Cardiac muscle cell (in vitro differentiated cells and primary cell): ENCODE measurements around the gene INKA2. TPM values are rescaled to one million over a fixed set of nuclear protein-coding genes. Genes with fewer than 3 reads are reported as not detected.
A peak's percentile ranks its signal among the peaks of the same experiment; 100 is the strongest.

Source experiments
- DNase-seq, 2 donors: peaks; one replicate each; pipeline versions ENCODE4 v3.0.0 to v3.0.0-alpha.2; 2010 to 2017; ENCODE audit warnings: low read depth in 1 of 2, low spot score in 1 of 2
- H3K27ac ChIP-seq: fragments of 200-600 bp; sonication (generic); 2 replicates; pipeline ENCODE4 v1.5.1; 2016
- H3K27me3 ChIP-seq: fragments of 200-600 bp; sonication (generic); 2 replicates; pipeline ENCODE4 v1.6.0; 2016; ENCODE audit warnings: control low read depth
- H3K36me3 ChIP-seq: fragments of 200-600 bp; sonication (generic); 2 replicates; pipeline ENCODE4 v1.5.1; 2016; ENCODE audit warnings: control low read depth
- H3K4me1 ChIP-seq: fragments of 200-600 bp; sonication (generic); 2 replicates; pipeline ENCODE4 v1.8.1; 2017; ENCODE audit warnings: low read depth, mild to moderate bottlenecking, mixed run types
- H3K4me3 ChIP-seq: fragments of 200-600 bp; sonication (generic); 2 replicates; pipeline ENCODE4 v1.5.1; 2016; ENCODE audit warnings: mild to moderate bottlenecking
- H3K9me3 ChIP-seq: fragments of 200-600 bp; sonication (generic); 2 replicates; pipeline ENCODE4 v1.5.1; 2017; ENCODE audit warnings: low read depth, mild to moderate bottlenecking, control low read depth
- CTCF ChIP-seq: IDR thresholded peaks from 2 replicates; pipeline ENCODE4 v1.5.1; 2012; ENCODE audit warnings: low read depth, mild to moderate bottlenecking, low read length
- polyA plus RNA-seq: library from polyadenylated mRNA; unstranded; fragments of >200 nt; fragmentation: Nextera tagmentation; extraction: Ambion mirVana; gene quantifications from 2 replicates; pipeline ENCODE4 v1.2.1, GENCODE V29; 2016
- total RNA-seq: library from RNA; depleted of rRNA; stranded (reverse); fragments of >200 nt; gene quantifications from 2 replicates; pipeline ENCODE4 v1.2.3, GENCODE V29; 2016

INKA2 gene
- total and polyA plus RNA-seq, 2 experiments from 2014 or later: 7.2 to 7.5 TPM

DNA sequence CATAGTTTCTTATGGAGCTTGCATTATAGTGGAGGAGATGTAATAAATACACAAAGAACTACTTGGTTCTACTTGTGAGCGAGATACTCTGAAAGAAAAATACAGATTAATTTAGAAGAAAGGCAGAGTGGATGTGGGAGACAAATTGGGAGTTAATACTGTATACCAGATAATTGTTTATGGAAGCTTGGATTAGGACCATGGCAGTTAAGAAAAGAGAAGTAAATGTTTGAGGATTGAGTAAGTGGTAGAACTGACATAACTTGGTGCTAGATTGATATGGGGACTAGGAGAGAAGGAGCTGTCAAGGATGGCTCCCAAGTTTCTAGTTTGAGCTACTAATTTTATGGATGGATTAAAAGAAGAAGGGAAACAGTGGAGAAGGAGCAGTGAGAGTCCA is 47.3 kb downstream of the INKA2 start:
- Histone ChIP-seq H3K9me3 (no peaks in the 10 kb centered on the region), H3K27ac (no peak overlapping the region), H3K4me3 (no peak overlapping the region), H3K36me3 (peaks cover 4% of the 10 kb centered on the region), H3K4me1 (peaks cover 22% of the 10 kb centered on the region), H3K27me3 (no peaks in the 10 kb centered on the region)
- DNase-seq: no peak
- no peak for TF ChIP-seq CTCF

GRCh38 chr1:111690306-111690617 is 48.9 kb downstream of the INKA2 start:
- Histone ChIP-seq H3K27ac (peak overlapping the region; percentile 74), H3K9me3 (no peaks in the 10 kb centered on the region), H3K36me3 (peaks cover 4% of the 10 kb centered on the region), H3K4me1 (peaks cover 10% of the 10 kb centered on the region), H3K27me3 (no peaks in the 10 kb centered on the region), H3K4me3 (no peak overlapping the region)
- no peak for TF ChIP-seq CTCF
- DNase-seq: peak; percentile 81 to 96

Other genes starting within 250 kb of the INKA2 start
- gene ADORA3, start 235.8 kb downstream of the INKA2 start, total RNA-seq: not detected in 2 replicates
- gene ADORA3, start 235.8 kb downstream of the INKA2 start, polyA plus RNA-seq: not detected in 2 replicates
- not detected in 2 replicates for gene TMIGD3, start 235.8 kb downstream of the INKA2 start, total RNA-seq
- not detected in 2 replicates for gene TMIGD3, start 235.8 kb downstream of the INKA2 start, polyA plus RNA-seq
- gene RAP1A, start 119.6 kb downstream of the INKA2 start, total RNA-seq: 9.2 and 13.5 TPM in 2 replicates
- gene RAP1A, start 119.6 kb downstream of the INKA2 start, polyA plus RNA-seq: 18.3 and 24.9 TPM in 2 replicates
- gene DDX20, start 16.5 kb upstream of the INKA2 start, total RNA-seq: 34.0 TPM in 2 replicates
- 11.5 and 14.9 TPM in 2 replicates for gene DDX20, start 16.5 kb upstream of the INKA2 start, polyA plus RNA-seq